ENCODE measurements around the gene SEMA7A.

Gene SEMA7A

DNA sequence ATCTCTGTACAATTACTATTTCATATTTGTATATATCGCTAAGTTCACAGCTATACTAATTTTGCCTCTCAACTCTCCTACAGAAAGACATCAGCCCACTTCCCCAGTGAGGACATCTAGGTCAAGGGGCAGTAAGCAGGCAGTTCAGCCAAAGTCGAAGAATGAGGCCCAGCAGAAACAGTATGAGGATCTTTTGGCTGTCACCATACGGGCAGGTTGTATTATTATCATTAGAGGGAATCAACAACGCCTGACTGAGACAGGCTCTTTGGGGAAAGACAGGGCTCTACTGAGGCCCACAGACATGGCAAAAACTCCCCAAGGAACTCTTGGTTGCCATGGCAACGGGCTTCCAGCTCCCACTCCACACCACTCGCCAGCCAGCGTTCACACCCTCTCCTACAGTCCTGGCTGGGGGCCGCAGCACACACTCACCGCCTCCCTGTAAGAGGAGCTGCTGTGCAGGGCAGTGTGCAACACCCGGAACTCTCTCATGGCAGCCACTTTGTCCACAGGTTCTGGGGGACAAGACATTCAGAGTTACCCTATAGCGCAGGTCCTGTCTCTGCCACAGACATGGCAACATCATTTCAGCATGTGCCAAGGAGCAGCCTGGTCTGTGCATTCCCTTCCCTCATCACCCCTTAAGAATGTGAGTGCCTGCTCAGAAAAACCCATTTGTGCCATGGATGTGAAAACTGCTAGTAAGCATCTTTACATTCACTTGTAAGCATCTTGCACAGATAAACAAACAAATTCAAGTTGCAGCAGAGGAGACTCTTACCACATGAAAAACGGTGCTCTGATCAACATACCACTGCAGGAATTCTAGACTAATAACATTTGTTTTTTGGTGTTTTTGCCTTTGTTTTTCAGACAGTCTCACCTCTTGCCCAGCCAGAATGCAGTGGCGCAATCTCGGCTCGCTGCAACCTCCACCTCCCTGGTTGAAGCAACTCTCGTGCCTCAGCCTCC is 18.4 kb upstream of the SEMA7A start:
- no peak for DNase-seq (ENCODE audit: low read depth in 2 of 2)

DNA sequence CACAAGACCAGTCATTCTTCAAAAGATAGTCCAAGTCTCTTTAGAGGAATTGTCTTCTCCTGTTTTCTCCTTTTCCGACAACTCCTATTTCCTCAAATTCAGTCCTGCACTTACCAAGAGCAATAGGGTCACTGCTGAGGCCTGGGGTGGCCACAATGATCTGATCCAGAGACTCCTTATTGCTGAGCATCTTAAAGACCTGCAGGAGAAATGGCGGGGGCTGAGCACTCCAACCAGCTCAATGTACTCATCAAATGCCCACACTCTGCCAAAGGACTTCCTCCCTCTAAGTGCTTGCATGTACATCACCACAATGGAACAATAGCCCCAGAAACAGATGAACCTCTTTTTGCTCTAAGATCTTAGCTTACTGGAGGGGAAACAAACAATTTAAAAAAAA is 17.6 kb upstream of the SEMA7A start:
- DNase-seq (ENCODE audit: low read depth in 2 of 2): no peak

DNA sequence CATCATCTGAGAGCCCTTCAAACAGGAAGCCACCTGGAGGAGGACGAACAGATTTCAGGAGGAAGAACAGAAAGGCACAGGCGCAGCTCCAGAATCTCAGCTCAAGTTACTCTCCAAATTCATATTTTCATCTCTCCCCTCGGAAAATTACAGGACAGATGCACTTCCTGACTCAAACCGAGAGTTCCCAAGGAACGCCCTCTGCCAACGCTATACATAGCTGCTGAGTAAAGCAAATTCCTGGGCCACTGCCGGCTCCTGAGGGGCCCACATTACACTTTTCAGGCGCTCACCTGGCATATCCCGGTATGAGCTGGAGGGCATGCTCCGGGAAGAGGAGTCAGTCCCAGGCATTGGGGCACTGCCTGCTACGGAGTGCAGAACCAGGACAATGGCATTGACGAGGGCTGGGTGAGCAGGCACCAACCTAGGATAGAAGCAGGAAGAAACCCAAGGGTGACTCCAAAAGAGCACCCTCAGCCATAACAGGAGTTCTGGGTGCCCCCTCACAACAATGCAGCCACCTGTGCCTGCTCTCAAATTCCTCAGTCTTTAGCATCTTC is 16.0 kb upstream of the SEMA7A start:
- no peak for DNase-seq (ENCODE audit: low read depth in 2 of 2)

DNA sequence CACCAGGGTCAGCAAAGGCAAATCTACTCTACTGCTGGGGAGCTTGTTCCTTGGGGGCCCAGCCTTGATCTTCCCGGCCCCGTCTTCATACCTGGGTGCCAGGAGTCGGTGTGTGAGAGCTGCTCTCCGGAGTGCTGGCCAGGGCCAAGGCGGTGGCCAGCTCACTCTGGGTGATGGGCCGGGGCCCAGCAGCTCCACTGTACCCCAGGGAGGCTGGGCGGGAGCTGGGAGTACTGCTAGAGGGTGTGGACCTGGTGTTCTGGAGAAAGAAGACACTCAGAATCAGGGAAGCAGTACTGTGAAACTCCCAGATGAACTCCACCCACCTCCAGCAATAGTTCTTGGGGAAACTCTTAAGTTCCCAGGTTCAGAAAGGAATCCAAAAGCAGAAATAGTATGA is 15.3 kb upstream of the SEMA7A start:
- no peak for DNase-seq (ENCODE audit: low read depth in 2 of 2)

DNA sequence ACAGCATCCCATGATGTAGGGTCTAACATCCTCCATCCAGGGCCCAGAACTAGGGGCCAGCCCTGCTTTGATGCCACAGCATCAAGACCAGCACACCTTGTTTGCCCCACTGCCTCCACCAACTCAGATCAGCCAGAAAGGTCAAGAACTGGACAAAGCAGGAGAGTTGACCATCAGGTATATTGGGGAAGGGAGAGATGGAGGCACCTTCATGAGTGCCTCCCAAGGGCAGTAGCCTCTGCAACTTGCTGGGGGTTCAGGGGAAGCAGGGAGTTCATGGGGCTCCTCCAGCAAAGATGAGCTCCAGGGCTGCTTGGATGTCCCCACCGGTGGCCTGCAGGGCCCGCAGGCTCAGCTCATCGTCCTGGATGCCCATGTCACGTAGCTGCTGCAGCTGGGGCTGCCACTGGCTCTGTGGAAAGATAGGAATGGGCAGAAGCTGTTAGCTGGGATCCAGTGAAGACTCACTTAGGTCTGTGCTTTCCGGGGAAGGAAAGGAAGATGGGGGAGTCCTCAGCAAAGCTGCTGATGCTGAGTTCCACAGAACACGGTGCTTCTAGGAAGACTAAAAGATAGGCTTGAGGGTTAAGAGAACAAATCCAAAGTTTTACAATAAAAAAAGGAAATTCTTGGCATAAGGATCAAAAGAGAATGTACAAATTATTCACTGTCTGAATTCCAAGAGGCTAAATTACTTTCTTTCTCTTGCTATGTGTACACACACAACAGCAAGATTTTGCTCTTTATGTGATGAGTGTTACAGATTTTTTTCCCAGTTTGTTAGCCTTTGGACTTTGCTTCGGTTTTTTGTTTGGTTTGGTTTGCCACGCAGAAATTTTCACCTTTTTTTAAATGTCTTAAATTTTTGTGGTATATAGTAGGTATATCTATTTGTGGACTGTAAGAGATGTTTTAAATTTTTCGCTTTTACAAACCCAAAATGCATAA is 12.3 kb upstream of the SEMA7A start:
- no peak for DNase-seq (ENCODE audit: low read depth in 2 of 2)

DNA sequence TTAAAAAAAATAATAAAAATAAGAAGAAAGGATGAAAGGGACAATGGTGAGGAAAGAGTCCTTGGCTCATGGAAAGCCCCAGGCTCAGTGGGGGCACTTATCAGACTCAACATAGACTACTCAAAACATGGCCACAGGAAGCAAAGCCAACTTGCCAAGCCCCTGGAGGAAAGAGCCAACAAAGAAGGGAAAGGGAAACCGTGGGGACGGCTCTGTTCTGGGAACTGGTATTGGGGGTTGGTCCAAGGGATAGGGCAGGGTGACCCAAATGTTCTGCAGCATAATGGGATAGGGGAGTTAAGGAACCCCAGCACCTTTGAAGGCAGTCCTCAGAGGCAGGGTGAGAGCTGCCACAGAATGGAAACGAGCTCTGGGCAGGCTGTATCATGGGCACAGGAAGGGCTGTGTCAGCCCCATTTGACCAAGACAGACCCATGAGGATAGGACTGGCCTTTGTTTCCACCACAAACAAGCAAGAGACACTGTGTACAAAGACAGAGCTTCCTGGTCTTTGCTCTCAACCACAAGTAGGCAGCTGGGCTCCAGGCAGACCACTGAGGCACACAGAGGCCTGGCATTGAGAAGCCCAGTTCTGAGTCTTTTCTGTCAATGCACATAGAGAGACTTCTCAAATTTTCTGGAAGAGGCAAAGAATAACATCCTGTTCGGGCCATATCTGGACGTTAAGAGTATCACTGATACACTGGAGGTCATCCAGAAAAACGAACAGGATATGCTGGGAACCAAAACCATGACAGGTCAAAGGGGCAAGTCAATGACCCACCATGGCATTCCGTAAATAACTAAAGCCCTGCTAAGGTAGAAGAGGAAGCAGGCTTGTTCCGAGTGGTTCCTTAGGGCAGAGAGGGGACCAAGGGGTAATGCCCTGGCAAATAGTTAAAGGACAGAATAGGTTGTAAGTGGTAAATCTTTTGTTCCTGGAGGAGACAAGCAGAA is 10.6 kb upstream of the SEMA7A start:
- DNase-seq (ENCODE audit: low read depth in 2 of 2): no peak

DNA sequence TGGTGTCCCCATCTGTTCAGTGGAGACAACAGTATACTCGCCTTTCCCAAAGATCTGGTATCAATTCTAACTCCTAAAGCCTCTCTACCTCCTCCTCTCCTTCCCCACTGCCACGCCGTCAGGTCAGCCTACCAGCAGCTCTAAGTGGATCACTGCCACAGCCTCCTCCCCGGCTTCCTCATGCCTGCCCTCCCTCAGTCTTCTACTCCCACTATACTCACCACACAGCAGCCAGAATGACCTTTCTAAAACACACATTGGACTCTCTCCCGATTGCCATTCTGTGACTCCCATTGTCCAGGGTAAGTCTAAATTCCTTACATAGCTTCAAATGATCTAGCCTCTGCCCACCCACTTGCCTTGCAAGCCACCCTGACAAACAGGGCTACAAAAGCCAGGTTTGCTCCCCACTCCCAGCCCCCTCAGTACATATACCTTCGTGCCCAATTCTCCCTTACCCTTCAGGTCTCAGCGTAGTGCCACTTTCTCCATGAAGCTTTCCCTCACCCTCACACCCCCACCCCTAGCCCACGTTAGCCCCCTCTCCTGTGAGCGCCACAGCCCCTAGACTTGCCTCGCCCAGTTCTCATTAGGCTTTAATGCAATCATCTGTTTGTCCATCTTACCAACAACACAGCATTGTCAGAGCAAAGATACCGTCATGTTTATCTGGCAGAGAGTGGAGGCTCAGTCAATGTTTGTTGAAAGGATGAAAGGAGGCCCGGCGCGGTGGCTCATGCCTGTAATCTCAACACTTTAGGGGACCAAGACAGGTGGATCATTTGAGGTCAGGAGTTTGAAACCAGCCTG is 9.5 kb upstream of the SEMA7A start:
- DNase-seq (ENCODE audit: low read depth in 2 of 2): no peak

DNA sequence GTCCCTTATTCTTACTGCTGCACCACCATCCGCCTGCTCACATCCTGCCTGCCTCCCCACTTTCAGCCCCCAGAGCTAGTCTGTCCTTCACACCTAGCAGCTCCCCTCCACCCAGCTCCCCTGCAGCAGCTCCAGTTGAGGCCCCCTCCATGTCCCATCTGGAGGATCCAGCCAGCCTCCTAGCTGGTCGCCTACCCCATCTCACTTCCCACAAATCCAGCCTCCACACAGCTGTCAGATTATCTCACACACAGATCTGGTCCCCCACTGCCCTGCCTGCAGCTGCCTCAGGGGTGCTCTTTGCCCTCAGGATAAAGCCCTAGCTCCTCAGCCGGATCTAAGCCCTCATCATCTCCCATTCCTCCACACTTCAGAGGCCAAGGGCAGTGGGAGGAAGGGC is 8.8 kb upstream of the SEMA7A start:
- no peak for DNase-seq (ENCODE audit: low read depth in 2 of 2)

DNA sequence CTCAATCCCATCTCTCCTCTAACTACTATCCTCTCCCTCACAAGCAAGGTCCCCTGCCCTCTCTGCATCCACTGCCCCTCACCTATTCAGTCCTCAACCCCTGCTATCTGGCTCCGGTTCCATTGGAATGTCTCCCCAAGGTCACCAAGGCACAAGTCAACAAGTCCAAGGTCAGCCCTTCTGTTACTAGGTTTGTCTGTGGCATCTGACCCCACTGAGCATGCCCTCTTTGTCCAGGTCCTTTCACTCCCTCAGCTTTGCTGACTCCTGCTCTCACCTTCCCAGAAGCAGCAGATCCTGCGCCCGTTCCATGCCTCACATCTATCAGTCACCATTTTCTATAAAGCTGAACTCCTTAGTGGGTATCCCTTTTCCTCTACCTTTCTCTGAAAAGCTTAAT is 8.3 kb upstream of the SEMA7A start:
- no peak for DNase-seq (ENCODE audit: low read depth in 2 of 2)

DNA sequence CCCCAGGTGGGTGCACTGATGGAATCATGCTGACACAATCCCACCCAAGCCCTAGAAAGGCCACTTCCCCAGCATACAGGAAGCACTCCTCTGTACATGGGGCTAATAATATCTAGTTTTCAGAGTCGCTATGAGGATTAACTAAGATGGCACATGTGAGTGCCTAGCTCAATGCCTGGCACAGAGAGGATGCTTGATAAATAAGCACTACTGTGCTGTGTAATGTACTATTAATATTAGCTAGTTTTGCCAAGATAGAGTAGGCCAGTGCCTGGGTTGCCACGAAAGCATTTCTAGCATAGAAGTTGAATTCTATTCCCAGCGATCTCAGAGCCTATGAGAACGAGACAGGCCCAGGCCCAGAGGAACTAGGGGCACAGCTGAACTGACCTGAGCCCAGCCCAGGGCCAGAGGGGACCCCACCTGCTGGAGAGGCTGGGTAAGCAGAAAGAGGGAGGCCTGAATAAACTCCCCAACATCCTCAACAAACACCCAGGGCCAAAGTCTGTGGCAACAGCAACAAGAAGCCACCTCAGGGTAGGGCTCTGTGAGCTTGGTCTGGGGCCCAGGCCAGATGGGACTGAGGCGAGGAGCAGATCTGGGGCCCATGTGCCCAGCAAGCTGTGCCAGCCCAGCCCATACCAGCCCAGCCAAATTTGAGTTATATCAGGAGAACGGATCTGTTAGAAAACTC is 7.6 kb upstream of the SEMA7A start:
- no peak for DNase-seq (ENCODE audit: low read depth in 2 of 2)

DNA sequence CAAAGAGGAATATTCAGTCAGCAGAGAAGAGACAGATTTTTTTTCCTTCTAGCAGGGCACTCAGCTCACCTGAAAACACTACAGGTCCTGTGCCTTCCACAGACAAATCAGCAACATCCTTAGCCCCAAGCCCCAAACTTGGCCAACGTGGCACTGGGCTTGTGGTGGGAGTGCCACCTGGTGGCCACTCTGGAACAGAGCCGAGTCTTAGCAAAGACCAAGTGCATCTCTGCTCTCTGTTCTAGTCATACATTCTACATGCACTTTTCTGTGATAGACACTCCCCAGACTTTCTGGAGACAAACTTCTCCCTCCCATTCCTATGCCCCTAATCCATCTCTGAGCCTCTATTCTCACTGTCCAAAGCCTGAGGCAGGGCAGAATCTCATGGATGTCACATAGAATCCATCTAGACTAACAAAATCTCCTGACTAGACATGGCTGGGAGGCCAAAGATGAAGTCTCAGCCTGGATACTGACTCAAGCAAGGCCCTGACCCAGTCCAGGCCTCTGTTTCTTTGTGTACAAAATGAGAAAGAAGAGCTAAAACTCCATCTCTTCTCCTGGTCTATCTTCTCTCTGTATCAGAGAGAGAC is 5.1 kb upstream of the SEMA7A start:
- DNase-seq (ENCODE audit: low read depth in 2 of 2): peak; percentile 52 to 55

DNA sequence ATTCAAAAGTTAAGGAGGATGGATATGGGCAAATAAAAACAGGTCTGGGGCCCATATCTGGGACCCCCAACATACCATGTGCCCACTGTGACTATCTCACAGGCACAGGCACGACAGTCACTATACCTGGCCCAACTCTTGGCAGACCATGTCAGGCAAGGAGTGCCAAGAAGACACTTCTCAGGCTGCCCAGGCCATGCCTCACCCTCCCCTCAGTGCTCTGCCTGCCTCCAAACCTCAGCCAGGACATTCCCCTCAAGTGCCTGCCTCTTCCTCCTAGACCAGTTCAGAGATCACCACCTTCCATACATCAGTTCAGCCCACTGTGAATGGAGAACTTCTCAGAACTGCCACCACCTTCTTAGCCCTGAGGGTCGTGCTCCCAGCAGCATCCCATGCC is 4.4 kb upstream of the SEMA7A start:
- no peak for DNase-seq (ENCODE audit: low read depth in 2 of 2)

DNA sequence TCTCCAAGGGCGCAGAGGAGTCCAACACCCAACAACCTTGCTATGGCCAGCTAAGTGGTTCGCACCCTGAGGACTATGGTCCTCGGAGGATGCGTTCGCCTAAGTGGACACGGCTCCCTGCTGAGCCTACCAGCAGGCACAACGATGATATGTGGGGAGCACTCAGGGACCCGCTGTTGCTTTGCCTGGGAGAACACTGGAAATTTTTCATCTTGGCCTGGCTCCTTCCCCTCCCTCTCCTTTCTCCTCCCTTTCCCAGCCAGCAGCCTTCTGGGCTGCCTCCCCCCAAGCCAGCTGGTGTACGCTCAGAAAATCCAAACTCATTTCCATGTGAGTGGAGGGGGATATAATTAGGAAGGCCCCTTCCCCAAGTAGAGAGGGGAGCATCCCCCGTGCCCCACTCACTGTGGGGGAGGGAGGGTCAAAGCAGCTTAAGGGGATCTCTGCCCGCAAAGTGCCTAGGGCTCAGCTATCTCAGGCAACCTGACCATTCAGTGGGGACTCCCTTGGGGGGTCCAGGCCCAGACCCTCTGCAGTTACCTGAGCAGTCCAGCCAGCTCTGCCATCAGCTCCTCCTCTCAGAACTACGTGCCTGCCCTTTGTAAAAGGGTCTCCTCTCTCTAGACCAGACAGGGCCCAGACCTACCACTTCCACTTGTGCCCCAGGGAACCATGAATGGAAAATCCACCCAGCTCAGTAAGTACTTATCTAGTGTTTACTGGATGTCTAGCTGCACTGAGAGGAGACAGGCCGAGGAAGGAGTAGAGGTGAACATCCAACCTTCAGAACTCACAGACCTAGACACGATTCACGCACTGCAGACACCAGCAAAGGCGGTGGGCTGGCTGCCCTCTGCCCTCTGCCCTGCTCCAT is 742 bp upstream of the SEMA7A start:
- no peak for DNase-seq (ENCODE audit: low read depth in 2 of 2)

DNA sequence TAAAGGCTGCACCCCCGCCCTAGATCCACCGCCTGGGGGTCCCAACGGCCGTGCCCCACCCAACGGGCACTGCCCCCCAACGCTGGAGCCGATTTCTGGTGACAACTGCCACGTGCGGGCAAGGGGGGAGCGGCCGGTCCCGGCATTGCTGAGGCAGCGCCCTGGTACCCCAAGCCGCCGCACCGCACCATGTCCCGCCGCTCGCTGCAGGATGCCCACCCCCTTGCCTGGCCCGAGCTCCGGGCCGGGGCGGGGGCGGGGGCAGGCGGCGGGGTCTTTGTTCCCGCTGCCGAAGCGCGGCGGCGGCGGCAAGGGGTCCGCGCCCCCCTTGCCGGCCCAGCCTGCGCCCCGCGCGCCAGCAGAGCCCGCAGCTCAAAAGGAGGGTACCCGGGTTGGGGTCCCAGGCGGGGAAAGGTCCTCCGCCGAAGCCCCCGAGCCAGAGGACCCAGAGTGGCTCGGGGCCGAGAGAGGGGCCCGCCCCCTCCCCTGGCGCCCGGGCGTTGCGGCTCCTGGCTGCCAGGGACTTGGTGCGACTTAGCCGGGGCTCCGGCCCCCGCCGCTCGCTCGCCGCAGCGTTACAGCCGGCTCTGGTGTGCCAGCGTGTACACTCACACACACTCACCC is 678 bp downstream of the SEMA7A start:
- no peak for DNase-seq (ENCODE audit: low read depth in 2 of 2)

DNA sequence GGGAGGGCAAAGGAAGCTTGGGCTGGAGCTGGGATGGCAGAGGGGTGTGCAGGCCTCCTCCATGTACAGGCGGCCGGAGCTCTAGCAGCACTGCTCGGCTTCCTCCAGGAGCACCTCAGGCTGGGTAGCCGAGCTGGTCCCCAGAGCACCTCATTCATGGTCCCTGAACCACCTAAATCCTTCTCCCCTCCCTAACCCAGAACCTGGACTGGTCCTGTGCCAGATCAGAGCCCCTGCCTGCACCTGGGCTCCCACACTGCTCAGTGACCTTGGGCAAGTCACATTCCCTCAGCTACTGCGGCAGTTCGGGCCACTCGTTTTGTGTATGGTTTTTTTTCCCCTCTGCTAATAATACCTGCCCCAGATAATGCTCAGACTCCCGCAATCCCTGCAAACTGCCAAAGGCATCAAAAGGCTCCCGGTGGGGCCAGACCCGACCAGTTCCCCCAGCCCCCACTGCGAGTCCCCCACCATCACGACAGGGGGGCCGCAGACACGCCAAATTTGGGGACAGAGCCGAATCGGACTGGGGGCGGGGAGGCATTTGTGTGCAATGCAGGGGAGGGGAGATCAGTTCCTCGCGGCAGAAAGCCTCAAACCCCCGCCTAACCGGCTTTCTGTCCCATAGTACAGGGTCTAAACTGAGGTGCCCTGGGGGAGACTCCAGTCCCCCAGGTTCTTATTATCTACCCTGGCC is 1.3 kb downstream of the SEMA7A start:
- DNase-seq (ENCODE audit: low read depth in 2 of 2): no peak

DNA sequence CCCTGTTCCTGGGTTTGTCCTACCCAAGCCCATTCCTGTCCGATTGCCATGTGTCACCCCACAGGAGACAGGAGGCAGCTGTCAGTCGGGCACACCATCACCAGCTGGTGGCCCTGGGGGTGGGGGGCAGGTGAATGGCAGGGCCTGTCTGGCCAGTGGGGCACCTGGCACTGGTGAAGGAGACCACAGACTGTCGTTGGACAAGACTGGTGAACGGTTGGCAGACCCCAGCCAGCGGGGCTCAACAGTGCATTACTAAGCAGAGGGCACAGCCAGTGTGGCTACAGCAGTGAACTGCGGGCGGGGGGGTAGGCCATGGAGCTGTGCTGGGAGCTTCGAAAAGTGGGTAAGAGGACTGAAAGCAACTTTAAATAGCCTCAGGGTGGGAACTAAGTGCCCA is 2.1 kb downstream of the SEMA7A start:
- DNase-seq (ENCODE audit: low read depth in 2 of 2): no peak

DNA sequence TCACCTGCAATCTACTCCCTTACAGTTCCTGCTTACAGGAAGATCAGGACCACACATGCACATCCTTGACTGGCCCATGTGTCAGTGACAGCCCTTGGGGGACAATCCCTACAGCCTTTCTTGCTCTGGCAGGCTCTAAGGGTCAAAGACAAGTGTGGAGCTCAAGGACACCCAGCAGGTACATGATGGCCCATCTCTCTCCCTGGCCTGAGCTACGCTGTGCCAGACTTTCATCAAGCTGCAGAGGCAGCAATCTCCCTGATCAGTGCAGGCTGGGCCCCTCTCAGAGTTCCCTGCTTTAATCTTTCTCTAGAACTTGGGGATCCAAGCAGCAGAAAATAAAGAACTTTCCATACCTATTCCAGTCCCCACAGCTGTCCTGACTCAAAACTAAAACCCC is 2.6 kb downstream of the SEMA7A start:
- DNase-seq (ENCODE audit: low read depth in 2 of 2): no peak

Measured in stimulated activated CD8-positive, alpha-beta memory T cell treated with anti-CD3 and anti-CD28 coated beads, Interleukin-7, amount 100 ng/mL, for 1 hour (primary cell).